Endothelial cell of umbilical vein (primary cell): ENCODE measurements around the gene ZFY.

Experiments used
- CTCF ChIP-seq, 2 donors: IDR thresholded peaks; 1 replicate in 1 of 2; 2 replicates in 1 of 2; pipeline ENCODE4 v1.5.1; 2011; ENCODE audit warnings: low read length in 2 of 2, mild to moderate bottlenecking in 2 of 2, moderate library complexity in 2 of 2, control low read depth in 1 of 2, inconsistent platforms in 1 of 2, low read depth in 1 of 2; ENCODE audit not compliant: insufficient read depth in 1 of 2; ENCODE audit errors: extremely low read depth in 1 of 2
- EZH2 ChIP-seq: IDR thresholded peaks from 2 replicates; pipeline ENCODE4 v1.6.1; 2012; ENCODE audit warnings: borderline replicate concordance, low read depth, mild to moderate bottlenecking, moderate library complexity, low read length, inconsistent platforms; ENCODE audit not compliant: severe bottlenecking

- no peak for TF ChIP-seq CTCF (IDR thresholded peaks at IDR 0.05; ENCODE audit: extremely low read depth in 1 of 2, insufficient read depth in 1 of 2, low read depth in 1 of 2, low read length in 2 of 2)
- no peak for TF ChIP-seq EZH2
Observed at GRCh38 chrY:2949590-2950252, 14.5 kb downstream of the ZFY start.
